PC-9 (cell line): Measurements from ENCODE around the gene HADHA. TPM values are rescaled to one million over a fixed set of nuclear protein-coding genes. Genes with fewer than 3 reads are reported as not detected.

Experiments used
- Bru-seq: library from RNA; stranded (reverse); fragments of 400-500 nt; gene quantifications from one replicate; lab custom pipeline; 2021; lab: Mats Ljungman, UMichigan
- BruChase-seq, 2 experiments: library from RNA; stranded (reverse); fragments of 400-500 nt; gene quantifications; one replicate each; lab custom pipeline; 2021; lab: Mats Ljungman, UMichigan
- BruUV-seq: library from RNA; stranded (reverse); fragments of 400-500 nt; replicated peaks from 2 replicates; lab custom pipeline; 2021; lab: Mats Ljungman, UMichigan
- CTCF ChIA-PET: fragments of 300-600 bp; sonication (Branson Sonifier 250); formaldehyde crosslinking; loops from one replicate; lab custom pipeline; 2022; ENCODE audit warnings: antibody characterized with exemption; lab: Charles Lee
- POLR2A ChIA-PET: fragments of 300-600 bp; sonication (Branson Sonifier 250); formaldehyde crosslinking; loops from one replicate; lab custom pipeline; 2022; ENCODE audit warnings: antibody characterized with exemption; ENCODE audit not compliant: unreplicated experiment; lab: Charles Lee
- DNase-seq, 2 experiments: peaks; one replicate each; pipeline versions ENCODE4 v3.0.0 to v3.0.0-alpha.2; 2015 to 2022; ENCODE audit warnings: mixed read lengths in 1 of 2
- H2AFZ ChIP-seq: fragments of 200-600 bp; sonication (generic); 2 replicates; pipeline ENCODE4 v1.8.1; 2017; ENCODE audit warnings: antibody characterized with exemption
- H3F3A ChIP-seq: fragments of 200-600 bp; sonication (generic); 2 replicates; pipeline ENCODE4 v1.8.1; 2017; ENCODE audit warnings: antibody characterized with exemption, mild to moderate bottlenecking, low read depth; ENCODE audit not compliant: insufficient read depth
- H3K27ac ChIP-seq: fragments of 200-600 bp; sonication (generic); 2 replicates; pipeline ENCODE4 v1.6.1; 2016; ENCODE audit warnings: mixed run types
- H3K27me3 ChIP-seq: fragments of 200-600 bp; sonication (generic); 2 replicates; pipeline ENCODE4 v1.6.1; 2016; ENCODE audit warnings: low read depth, mixed run types; ENCODE audit not compliant: insufficient read depth
- H3K36me3 ChIP-seq: fragments of 200-600 bp; sonication (generic); 2 replicates; pipeline ENCODE4 v1.6.1; 2016; ENCODE audit warnings: low read depth, mixed run types
- H3K4me1 ChIP-seq: fragments of 200-600 bp; sonication (generic); replicated peaks from 2 replicates; pipeline ENCODE4 v1.6.1; 2016; ENCODE audit warnings: mixed run types; ENCODE audit not compliant: insufficient read depth
- H3K4me2 ChIP-seq: fragments of 200-600 bp; sonication (generic); 2 replicates; pipeline ENCODE4 v1.6.1; 2017; ENCODE audit warnings: mixed run types
- H3K4me3 ChIP-seq: fragments of 200-600 bp; sonication (generic); 2 replicates; pipeline ENCODE4 v1.6.1; 2016; ENCODE audit warnings: mixed run types
- H3K79me2 ChIP-seq: fragments of 200-600 bp; sonication (generic); 2 replicates; pipeline ENCODE4 v1.6.1; 2017; ENCODE audit warnings: low read depth, mixed run types
- H3K9me2 ChIP-seq: fragments of 200-600 bp; sonication (generic); 2 replicates; pipeline ENCODE4 v1.8.1; 2017; ENCODE audit warnings: mild to moderate bottlenecking; ENCODE audit not compliant: insufficient read depth
- H3K9me3 ChIP-seq: fragments of 200-600 bp; sonication (generic); 2 replicates; pipeline ENCODE4 v1.8.1; 2016; ENCODE audit warnings: low read depth; ENCODE audit not compliant: insufficient read depth
- H4K20me1 ChIP-seq: fragments of 200-600 bp; sonication (generic); 2 replicates; pipeline ENCODE4 v1.8.1; 2017; ENCODE audit not compliant: insufficient read depth
- CTCF ChIP-seq: fragments of 200-600 bp; sonication (generic); conservative IDR thresholded peaks from 2 replicates; pipeline ENCODE4 v1.6.1; 2017; ENCODE audit warnings: mixed run types, antibody characterized with exemption, mild to moderate bottlenecking, moderate library complexity
- EZH2 ChIP-seq: fragments of 200-600 bp; sonication (generic); IDR thresholded peaks from 2 replicates; pipeline ENCODE4 v1.8.0; 2017; ENCODE audit warnings: antibody characterized with exemption, low read depth
- intact Hi-C: fragments of 100-400 bp; cut with micrococcal nuclease; formaldehyde crosslinking; loops from one replicate; pipeline ENCODE4 v1.10.0; 2022; ENCODE audit not compliant: unreplicated experiment
- long read RNA-seq: library from polyadenylated mRNA; stranded (forward); transcript quantifications from one replicate; pipeline ENCODE4 v2.0.0, GENCODE V29; 2022
- total RNA-seq: library from RNA; stranded (reverse); gene quantifications from 2 replicates; pipeline ENCODE4 v1.2.3, GENCODE V29; 2021

HADHA gene
- total RNA-seq (99.9 and 129 TPM in 2 replicates), Bru-seq, nascent RNA (percentile 79 among the genes with signal in this experiment), BruChase-seq, experiment 1, labeled RNA remaining after a 2-hour chase (percentile 70 among the genes with signal in this experiment), BruChase-seq, experiment 2, labeled RNA remaining after a 6-hour chase (percentile 81 among the genes with signal in this experiment)
- long read RNA-seq, transcript HADHA-201 (20 exons, 3,037 nt), result major isoform, 236 of 270 reads
- long read RNA-seq, partial matches to known transcripts, result 20 of 270 reads
- long read RNA-seq, other reads (novel, unspliced or antisense), result 14 of 270 reads

- Histone ChIP-seq H3K36me3 (no peaks in the 10 kb centered on the region), H3K9me2 (no peaks in the 10 kb centered on the region), H3K4me3 (peak within 1 kb of the TSS; percentile 95), H3K9me3 (no peaks in the 10 kb centered on the region), H4K20me1 (peaks cover 15% of the 10 kb centered on the region), H2AFZ (peak within 1 kb of the TSS; percentile 97), H3K79me2 (peaks cover 96% of the 10 kb centered on the region), H3K4me2 (peak within 1 kb of the TSS; percentile 87), H3K27ac (peak within 1 kb of the TSS; percentile 75), H3K4me1 (peaks cover 41% of the 10 kb centered on the region), H3K27me3 (no peaks in the 10 kb centered on the region), H3F3A (peaks cover 24% of the 10 kb centered on the region)
- intact Hi-C loops, result loop anchor here (1.0 to 10.0 kb wide), 4 partner anchors 53 to 330 kb away; no protein-coding TSS in a partner anchor
- TF ChIP-seq EZH2 (no peak), CTCF (no peak; the same call in 1 of the 2 replicates)
- peak; percentile 82 to 91 for DNase-seq
- ChIA-PET POLR2A (interaction anchor here (0.5 to 0.6 kb wide), 4 partner anchors 38 to 296 kb away, joined by 3 to 16 read pairs (median 7); no protein-coding TSS in a partner anchor), CTCF (no interaction called here)
- BruUV-seq, result no TSS peak
Measured at GRCh38 chr2:26244309-26245230, at the start of gene HADHA, which contains the start of gene HADHB. HADHA (minus strand) TSS chr2:26244632; CDS start chr2:26244596, 36 bp downstream. HADHB (plus strand) TSS chr2:26244939; CDS start chr2:26254255, 9,316 bp downstream.

GRCh38 chr2:26292646-26293045 is 48.2 kb upstream of the HADHA start:
- ChIA-PET CTCF (no interaction called here), POLR2A (no interaction called here)
- Histone ChIP-seq H3F3A (peaks cover 13% of the 10 kb centered on the region; the same call in 1 of the 2 replicates), H3K27ac (0 out of 2 replicates have a peak overlapping the region, but pooled peaks have one; percentile 13), H3K27me3 (no peaks in the 10 kb centered on the region), H3K9me2 (no peaks in the 10 kb centered on the region), H3K79me2 (no peaks in the 10 kb centered on the region), H3K4me3 (no peak overlapping the region), H3K4me1 (no peaks in the 10 kb centered on the region), H2AFZ (no peak overlapping the region), H4K20me1 (no peaks in the 10 kb centered on the region), H3K4me2 (no peak overlapping the region), H3K36me3 (no peaks in the 10 kb centered on the region), H3K9me3 (no peaks in the 10 kb centered on the region)
- TF ChIP-seq EZH2, result no peak
- no peak for TF ChIP-seq CTCF
- DNase-seq, result peak; percentile 37 to 43
- no TSS peak for BruUV-seq
- intact Hi-C loops, result no loop called here

GRCh38 chr2:26290001-26290400 is 45.6 kb upstream of the HADHA start:
- no peaks in the 10 kb centered on the region for H4K20me1 ChIP-seq
- intact Hi-C loops, result no loop called here
- TF ChIP-seq CTCF (no peak), EZH2 (no peak)
- no peak overlapping the region for H3K4me3 ChIP-seq
- no peaks in the 10 kb centered on the region for H3K9me3 ChIP-seq
- ChIA-PET CTCF (no interaction called here), POLR2A (no interaction called here)
- H3K4me1 ChIP-seq, result no peaks in the 10 kb centered on the region
- peaks cover 3% of the 10 kb centered on the region; the same call in 1 of the 2 replicates for H3K36me3 ChIP-seq
- no TSS peak for BruUV-seq
- no peak overlapping the region for H3K4me2 ChIP-seq
- no peak for DNase-seq
- no peak overlapping the region for H2AFZ ChIP-seq
- H3K9me2 ChIP-seq, result no peaks in the 10 kb centered on the region
- H3K27me3 ChIP-seq, result no peaks in the 10 kb centered on the region
- no peak overlapping the region for H3K27ac ChIP-seq
- no peaks in the 10 kb centered on the region for H3K79me2 ChIP-seq
- peaks cover 13% of the 10 kb centered on the region; the same call in 1 of the 2 replicates for H3F3A ChIP-seq
